GM19452 (cell line): Measurements from ENCODE around the gene HPSE2.

Experiments used
- ATAC-seq: cut with Tn5 transposase; IDR thresholded peaks from one replicate; pipeline ENCODE4 v1.9.1; 2021; ENCODE audit not compliant: unreplicated experiment

The HPSE2 gene

DNA sequence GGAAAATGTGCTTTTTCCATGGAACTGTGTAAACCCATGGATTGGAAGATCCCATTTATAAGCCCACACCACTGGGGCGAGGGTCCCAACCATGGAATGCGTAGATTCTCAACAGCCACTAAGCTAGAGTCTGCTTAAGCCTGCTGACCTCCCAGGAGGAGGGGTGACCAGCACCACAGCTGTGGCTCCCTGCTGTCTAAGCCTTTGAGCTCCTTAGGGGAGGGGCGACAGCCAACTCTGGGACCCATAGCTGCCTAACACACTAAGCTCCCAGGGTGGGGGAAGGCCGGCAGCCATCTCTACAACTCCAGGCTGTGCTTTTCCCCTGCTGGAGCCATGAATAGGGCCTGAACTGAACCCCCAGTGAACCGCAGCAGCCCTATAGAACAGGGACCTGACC lies 539.1 kb downstream of the HPSE2 start:
- no peak for ATAC-seq

- ATAC-seq, result no peak
Measured at GRCh38 chr10:98694883-98695282, 540.8 kb downstream of the HPSE2 start.

DNA sequence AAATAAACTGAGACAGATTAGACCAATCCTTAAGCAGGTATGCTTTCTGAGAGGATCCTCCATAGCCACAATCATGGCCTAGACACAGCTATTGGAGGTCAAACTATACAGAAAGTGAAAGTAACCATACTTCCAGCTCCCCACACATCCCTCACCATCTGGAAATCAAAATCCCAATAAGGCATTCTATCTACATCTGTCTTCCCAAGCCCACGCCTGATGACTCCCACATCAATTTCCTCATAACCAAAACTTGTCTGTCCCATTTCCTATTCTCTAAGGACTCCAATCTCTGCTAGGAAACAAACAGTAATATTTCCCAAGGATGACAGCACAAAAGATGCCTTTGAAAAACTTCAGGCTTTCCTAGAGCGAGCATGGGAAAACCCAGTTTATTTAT lies 541.6 kb downstream of the HPSE2 start:
- ATAC-seq, result no peak

DNA sequence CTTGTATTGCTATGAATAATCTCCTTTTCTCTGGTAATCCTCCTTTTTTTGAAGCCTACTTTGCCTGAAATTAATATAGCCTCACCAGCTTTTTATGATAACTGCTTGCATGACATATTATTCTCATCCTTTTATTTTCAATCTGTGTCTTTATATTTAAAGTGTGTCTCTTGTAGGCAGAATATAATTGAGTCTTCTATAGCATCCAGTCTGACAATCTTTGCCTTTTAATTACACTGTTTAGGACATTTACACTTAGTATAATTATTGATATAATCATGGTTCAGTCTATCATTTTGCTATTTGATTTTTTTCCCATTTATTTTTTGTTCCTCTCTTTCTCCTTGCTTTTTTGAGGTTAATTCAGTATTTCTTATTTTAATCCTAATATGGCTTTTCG lies 548.0 kb downstream of the HPSE2 start:
- ATAC-seq, result no peak

DNA sequence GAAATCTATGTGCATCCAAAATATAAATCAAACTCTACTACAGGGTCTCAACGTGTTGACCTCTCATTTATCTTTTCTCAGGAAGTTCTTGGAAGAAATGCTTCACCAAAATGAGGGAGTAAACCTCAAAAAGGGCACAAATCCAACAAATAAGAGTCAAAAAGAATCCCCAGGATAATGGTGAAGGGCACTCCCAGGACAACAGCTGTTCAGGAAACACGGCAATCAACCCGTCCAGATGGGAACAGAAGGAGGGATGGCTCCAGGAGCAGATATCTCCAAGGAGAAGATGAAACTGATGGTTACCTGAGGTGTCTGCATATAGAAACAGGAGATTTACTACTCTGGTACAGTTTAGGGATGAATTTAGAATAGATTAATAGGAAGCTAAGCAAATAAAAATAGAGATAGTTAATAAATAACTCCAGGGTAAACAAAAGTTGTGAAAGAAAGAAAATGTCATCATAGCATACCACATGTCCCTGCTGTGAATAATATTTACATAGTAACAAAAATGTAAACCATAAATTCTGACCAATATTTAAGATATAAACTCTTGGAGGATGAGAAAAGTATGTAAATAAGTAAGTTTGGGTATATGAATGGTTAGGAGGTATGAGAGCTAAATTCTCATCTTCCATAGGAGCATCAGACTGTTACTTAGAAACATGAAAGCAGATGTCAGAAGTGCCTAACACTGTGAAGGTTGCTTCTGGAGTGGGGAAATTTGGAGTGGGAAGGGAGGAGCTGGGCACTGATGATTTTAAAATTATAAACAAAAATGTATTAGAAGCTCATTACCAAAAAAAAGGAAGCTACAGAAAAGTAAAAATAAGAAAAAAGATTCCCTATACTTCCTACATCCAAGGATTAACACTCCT lies 551.4 kb downstream of the HPSE2 start:
- no peak for ATAC-seq

DNA sequence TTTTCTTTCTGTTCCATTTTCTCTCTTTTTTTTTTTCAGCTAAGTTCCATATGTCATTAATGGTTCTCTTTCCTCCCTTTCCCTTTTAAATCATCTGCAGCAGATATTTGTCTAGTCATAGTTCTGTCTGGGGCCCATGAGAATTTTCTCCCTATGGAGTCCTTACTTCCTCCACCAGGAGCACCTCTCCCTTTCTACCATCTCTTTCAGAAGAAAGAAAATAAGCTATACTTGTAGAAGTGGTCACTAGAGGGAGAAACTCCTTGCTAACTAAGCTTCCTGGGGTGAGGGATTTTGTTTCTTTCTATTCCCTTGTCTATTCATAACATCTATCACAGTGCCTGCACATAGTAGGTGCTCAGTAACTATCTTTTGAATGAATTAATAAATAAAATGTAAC lies 558.8 kb downstream of the HPSE2 start:
- no peak for ATAC-seq

DNA sequence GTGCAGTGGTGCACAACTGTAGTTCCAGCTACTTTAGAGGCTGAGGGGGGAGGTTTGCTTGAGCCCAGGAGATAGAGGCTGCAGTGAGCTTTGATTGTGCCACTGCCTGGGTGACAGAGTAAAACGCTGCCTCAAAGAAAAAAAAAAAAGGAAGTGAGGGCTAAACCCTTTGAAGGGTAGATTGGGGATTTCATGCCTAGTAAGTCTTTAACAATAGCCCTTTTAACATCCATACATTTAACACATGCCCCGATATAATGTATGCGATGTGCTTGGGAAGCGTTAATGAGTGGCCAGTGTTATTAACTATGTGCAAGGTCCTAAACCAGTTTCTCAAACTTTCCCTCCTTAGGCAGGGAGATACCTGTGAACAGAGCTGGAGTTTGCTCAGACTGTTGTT lies 559.8 kb downstream of the HPSE2 start:
- no peak for ATAC-seq

DNA sequence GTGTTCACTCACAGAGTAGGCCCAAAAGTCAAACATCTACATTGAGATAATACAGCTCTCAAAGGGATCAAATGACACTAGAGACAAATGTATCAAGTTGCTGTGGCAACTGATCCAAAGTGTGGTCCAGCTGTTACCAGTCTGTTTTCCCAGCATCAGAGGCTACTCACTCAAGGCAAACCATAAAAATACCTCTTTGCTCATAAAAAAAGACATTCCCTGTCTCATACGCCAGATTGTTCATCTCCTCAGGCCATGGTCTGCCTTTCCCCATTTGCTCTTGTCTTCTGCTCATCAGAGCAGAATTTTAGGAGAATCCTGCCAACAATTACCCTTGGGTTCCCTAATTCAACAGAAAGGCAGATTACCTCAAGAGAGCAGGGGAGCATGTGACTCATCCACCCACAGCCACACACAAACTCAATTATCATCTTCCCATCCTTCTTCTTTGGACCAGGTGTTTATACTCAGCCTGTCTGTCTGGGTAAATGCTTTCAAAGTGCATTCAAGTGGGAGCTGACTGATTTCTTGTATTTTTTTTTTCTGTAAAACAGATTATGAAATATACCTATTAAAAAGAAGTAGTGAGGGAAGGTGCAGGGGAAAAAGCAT lies 562.4 kb downstream of the HPSE2 start:
- ATAC-seq, result no peak

- ATAC-seq, result no peak
Measured at GRCh38 chr10:98667081-98667480, 568.6 kb downstream of the HPSE2 start.

DNA sequence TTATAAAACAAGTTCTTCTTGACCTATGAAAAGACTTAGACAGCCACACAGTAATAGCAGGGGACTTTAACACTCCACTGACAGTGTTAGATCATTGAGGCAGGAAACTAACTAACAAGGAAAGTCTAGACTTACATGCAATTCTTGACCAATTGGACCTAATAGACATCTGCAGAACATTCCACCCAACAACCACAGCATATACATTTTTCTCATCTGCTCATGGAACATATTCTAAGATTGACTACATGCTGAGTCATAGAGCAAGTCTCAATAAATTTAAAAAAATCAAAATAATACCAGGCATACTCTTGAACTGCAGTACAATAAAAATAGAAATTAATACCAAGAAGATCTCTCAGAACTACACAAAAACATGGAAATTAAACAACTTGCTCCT lies 569.4 kb downstream of the HPSE2 start:
- ATAC-seq, result no peak

- no peak for ATAC-seq
Measured at GRCh38 chr10:98664329-98665042, 571.2 kb downstream of the HPSE2 start.

DNA sequence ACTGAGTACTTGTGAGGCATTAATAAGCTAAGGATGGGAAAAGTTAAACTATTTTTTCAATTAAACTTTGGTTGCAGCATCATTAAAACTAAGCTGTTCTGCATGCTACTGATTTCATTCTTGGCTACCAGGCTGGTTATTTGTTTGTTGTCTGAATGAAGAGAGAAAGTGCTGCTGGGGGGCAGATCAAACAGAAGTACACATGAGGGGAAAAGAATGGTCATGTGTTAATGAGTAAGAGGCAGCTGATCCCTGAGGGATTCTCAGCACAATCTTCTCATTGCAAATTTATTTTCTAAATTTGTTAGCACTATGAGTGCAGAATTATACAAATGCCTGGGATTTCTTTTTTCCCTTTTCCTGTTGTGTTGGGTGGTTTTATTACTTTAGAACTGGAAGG lies 575.7 kb downstream of the HPSE2 start:
- ATAC-seq, result no peak

GRCh38 chr10:98655492-98655891 lies 580.2 kb downstream of the HPSE2 start:
- ATAC-seq, result no peak

GRCh38 chr10:98649170-98649569 lies 586.5 kb downstream of the HPSE2 start:
- no peak for ATAC-seq

- ATAC-seq, result no peak
Measured at GRCh38 chr10:98646998-98647917, 588.4 kb downstream of the HPSE2 start.

DNA sequence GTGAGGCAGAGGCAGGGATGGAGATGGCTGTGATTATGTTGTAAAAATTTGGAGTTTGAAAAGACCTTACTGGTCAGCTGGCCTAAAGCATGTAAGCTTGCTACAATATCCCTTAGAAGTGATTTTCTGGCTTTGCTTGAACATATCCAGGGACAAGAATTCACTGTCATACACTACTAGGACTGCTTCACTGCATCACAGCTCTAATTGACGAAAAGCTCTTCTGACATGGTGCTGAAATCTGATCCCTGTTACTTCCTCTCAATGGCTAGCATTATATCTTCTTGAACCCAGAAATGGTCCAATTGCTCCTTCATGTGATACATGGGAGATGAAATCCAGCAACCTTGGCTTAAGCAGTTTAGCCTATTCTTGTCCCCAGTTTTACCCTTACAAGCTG lies 591.2 kb downstream of the HPSE2 start:
- ATAC-seq, result no peak

DNA sequence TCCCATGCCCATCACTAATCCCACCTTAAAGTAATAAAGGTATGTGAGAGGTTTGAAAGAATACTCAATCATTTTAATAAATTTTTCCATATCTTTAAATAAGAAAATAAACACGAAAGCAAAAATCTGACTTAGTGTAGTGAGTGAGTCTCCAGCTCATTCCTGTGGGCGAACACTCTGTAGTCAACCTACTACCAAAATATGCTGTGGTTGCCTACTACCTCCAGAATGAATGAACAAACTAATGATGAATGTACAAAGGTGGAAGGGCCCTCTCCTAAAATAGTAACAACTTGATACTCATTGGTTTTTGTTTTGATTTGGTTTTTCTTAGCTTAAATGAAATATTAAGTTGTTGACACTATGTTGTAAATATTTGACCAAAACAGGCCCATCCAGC lies 593.4 kb downstream of the HPSE2 start:
- ATAC-seq, result no peak

- ATAC-seq, result no peak
Measured at GRCh38 chr10:98638920-98639319, 596.7 kb downstream of the HPSE2 start.

- ATAC-seq, result no peak
Measured at GRCh38 chr10:98636921-98637329, 598.7 kb downstream of the HPSE2 start.

- no peak for ATAC-seq
Measured at GRCh38 chr10:98632456-98633150, 603.0 kb downstream of the HPSE2 start.
